ENCODE data around the gene FEV.

The FEV gene

DNA sequence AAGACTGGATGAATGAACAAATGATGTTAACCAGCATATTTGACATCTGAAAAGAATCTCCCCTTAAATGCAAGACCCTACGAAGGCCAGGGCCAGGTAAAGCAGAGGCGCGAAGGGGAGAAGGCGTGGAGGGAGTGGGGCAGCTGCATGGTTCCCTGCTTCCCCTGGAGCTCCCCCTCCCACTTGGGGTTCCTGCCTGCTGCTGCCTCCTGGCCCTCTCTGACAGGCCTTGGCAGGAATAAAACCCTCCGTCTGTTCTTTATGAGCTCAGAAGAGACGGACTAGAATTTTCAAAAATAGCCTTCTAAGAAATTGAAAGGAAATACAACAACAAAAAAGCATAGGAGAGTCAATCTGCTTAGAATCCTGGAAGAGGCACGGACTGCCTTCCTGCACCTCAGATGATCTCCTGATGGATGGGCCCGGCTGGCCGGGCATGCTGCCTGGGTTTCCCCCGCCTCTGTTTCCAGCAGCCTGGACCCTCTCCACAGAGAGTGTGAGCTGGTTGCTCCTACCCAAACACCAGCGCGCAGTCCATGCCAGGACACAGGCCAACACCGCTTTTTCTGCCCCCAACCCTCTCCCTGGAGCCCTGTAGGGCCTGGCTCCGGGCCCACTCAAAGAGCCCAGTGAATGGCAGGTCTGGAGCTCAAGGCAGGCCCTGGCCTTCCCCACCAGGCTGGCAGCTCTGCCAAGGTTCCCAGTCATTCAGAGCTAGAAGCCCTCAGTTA, 32.4 kb upstream of the FEV start:
- no peak for DNase-seq (ENCODE audit: low spot score)

DNA sequence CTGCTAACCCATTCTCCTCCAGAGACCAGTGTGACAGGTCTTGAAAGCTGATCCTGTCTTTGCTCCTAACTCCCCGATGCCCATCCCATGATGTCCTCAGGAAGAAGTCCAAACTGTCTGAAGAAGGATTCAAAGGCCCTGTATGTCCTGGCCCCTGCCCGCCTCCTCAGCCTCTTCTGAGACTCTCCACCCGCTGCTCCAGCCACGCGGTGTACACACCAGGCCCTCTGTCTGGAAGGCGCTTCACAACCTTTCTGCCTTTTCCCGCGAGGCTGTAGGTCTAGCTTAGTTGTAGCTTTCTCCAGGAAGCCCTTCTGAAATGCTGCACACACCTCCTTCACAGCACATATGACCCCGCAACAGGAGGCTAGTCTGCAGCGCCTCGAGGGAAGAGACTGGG, 31.7 kb upstream of the FEV start:
- DNase-seq (ENCODE audit: low spot score), result no peak

DNA sequence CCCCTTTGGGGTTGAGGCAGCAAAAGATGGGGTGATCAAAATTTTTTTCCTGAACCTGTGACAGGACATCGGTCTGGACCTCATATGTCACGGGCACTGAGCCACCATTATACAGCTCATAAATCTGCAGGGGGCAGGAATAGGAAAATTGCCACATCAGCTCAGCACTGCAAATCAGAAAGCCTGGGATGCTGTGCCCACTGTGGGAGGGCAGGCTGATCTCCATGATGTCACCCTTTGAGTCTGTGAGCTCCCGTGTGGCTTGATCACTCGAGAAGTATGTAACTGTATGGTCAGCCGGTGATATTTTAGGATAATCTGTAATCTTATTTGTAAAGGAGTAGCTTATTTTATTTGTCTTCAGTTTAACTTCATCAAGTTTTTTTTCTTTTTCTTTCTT, 25.9 kb upstream of the FEV start:
- DNase-seq (ENCODE audit: low spot score), result no peak

DNA sequence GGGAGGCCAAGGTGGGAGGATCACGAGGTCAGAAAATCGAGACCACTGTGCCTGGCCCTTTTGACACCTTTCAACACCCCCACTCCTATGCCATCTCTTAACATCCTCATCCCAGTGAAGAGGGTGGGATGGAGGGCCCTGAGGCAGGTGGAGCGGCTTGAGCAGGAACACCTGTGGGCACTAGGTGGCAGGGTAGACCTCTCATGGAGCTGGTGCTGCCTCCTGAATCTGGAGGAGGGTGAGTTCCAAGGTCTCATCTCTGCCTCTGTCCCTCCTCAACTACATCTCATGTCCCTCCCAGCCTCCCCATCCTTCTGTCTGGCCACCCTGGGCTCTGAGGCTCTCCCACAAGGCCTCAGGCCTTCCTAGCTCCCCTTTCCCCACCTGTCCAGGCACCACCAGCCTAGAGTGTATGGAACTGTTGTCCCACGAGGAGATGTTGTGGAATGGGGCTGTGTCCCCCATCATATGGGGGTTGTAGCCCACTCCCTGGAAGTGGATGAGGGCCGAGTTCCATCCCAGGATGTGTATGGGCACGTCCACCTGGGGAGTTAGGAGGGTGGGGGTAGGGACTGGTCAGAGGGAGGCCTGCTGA, 25.3 kb upstream of the FEV start:
- no peak for DNase-seq (ENCODE audit: low spot score)

DNA sequence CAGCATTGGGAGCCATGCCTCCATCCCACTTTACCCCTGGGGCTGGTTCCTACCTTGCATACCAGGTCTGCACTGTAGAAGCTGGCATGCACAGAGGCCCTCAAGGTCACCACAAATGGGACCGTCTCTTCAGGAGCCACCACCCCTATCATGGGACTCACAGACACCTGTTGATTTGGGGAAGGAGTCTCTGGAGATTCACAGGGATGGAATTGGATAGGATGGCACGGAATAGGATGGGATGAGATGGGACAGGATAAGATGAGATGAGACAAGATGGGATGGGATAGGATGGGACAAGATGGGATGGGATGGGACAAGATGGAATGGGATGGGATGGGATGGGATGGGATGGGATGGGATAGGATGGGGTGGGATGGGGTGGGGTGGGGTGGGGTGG, 24.3 kb upstream of the FEV start:
- DNase-seq (ENCODE audit: low spot score), result no peak

DNA sequence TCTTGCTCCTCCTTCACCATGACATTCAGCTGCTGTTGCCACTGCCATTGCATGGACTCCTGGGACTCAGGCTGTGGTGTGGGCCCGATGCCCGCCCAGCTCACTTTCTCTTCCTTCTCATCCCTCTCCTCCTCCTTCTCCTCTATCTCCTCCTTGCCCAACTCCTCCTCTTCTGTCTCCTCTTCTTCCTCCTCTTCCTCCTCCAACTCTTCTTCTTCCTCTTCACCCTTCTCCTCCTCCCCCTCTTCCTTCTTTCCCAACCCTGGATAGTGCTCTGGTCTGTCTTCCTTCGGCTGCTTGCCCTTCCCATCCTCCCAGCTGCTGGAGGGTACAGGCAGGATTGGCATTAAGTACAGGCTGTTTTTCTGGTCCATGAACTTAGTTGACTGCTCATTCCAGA, 19.0 kb upstream of the FEV start:
- no peak for DNase-seq (ENCODE audit: low spot score)

DNA sequence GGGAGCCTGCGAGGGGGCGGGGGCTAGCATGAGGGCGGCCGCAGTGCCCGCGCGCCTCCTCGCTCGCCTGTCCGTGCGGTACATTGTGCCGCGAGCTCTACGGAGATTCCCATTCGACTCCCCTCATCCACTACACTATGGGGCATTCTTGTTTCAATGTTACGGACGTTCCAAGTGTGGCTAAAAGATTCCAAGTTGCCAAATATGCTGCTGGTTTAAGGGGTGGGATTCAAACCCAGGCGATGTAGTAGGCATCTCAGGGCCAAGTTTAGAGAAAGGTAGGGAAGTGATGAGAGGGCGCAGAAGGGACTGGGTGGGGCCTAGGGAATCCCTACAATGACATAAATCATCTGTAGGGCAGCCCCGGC, 18.3 kb upstream of the FEV start:
- peak; percentile 67 for DNase-seq (ENCODE audit: low spot score)

DNA sequence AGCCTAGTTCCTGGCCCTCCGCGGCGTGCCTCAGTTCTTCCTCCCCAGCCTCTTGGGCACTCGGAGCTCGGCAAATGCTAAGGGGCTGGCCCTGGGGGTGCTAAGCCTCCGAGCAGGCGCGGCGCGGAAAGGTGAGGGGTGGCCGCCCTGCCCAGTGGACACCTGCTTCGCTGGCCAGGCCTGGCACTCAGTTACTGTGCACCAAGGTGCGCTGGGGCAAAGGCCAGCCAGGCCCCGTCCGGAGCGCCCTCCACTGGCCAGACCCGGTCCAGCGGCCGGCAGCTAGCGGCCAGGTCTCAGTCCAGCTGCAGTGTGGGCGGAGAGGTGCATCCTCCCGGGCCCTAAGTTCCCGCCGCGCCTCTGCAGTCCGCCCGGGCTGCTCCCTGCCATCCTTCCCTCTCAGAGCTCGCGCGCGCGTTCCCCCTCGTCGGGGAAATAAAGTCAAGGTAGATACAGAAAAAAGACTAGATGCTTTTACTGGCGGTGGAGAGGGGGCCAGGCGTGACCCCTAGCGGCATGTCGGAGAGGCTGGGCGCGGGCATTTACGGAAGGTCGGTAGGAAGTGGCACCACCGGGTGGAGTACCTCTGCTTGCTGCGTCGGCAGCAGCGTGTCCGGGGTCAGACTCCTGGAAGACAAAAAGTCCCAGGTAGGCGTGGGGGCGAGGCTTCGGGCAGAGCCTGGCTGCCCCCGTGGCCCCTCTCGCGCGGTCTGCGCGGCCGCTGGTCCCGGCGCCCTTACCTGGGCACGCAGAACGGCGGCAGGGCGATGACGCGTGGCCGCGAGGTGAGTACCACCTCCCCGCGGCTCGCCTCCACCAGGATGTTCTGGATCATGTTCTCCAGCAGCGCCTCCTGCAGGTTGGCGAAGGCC, 17.6 kb upstream of the FEV start:
- peak; percentile 56 for DNase-seq (ENCODE audit: low spot score)

DNA sequence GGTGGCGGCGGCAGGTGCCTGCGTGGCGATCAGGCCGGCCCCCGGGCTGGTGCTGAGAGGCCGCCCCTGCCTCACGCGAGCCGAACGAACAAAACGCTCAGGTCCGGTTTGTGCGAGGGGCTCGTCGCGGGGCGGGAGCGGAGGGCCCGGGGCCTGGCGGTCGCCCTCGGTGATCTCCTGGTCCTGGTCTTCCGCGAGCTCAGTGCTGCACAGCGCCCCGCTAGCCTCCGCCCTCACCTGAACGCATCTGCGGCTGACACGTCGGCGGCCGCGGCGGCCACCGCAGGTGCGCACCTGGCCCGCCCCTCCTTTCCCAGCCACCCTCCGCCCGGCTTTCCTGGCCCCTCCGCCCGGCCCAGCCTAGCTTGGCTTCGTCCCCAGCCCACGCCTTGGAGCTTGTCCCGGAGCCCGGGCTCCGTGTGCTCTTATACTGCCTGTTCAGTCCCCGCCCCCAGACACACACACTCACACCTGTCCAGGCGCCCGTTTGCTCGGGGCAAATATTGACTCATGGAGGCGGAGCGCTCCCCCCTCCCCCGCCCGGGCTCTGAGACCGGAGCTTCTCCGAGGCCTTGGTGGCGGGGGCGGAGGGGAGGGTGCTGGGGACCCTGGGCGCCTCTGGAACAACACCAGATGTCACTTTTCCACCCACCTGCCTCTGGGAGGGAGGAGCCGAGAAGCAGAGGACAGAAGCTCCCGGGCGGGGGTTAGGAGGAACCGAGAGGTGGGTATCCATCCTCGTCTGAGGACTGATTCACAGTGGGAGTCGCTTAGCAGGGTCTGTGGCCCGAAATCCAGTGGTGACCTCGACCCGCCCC, 16.8 kb upstream of the FEV start:
- DNase-seq (ENCODE audit: low spot score), result no peak

DNA sequence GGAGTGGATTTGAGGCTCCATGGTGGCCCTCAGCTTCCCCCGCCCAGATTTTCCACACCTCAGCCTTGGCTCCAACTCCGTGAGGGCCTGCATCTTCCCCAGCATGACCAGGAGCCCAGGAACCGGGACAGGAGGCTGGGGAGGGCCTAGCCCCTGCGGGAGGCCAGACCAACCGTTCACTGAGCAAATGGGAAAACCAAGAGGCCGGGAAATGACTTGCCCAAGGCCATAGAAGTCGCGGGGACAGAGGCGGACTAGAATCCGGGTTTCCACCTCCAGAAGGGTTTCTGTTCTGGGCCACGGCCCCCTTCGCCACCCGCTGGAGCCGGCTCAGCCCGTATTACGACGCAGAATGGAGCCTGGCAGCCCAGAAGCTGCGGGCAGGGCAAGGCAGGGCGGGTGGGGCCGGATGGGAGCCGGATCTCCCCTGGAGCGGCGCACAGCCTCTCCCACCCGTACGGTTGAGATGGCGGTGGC, 16.2 kb upstream of the FEV start:
- DNase-seq (ENCODE audit: low spot score), result no peak

DNA sequence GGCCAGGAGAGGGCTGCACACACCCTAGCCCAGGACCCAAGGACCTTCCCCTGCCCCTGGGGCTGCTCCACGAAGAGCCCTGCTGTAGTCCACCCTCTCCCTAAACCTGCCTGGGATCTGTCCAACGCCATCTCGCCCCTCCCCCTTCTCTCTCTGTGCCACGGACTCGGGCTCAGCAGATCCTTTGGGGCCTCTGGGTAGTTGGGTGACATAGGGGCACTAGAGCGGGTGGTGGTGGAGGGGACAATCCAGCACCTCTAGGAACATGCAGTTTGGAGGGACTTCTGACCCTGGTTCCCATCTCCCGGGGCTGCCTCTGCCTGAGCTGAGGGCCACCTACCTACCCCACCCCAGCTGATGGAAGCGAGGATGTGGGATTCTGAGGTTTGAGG, 15.6 kb upstream of the FEV start:
- no peak for DNase-seq (ENCODE audit: low spot score)

DNA sequence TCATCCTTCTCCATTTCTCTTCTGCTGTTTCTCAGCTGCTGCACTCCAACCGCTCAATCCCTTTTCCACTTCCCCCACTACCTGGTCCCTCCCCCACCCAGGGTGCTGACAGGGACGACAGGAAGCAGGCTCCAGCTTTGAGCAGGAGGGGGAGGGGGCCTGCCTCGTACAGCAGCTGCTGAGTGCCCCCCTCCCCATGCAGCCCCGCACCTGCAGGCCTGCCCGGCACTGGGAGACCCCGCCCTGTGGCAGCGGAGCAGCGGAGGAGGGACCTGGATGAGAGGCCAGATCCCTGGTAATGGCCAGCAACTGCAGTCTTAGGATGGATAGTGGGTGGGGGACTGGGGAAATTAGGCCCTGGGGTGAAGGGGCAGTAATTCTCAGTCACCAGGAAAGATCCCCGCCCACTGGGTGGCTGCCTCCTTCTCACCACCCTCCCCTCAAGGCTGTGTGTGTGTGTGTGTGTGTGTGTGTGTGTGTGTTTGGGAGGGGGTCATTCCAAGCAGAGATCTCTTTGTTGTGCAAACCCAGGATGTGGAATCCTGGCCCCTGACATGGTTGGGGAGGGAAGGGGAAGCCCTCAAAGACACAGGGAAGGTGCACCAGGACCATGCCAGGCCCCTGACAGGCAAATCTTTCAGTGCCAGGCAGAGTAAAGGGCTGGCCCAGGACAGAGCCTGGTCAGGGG, 15.0 kb upstream of the FEV start:
- DNase-seq (ENCODE audit: low spot score), result no peak

DNA sequence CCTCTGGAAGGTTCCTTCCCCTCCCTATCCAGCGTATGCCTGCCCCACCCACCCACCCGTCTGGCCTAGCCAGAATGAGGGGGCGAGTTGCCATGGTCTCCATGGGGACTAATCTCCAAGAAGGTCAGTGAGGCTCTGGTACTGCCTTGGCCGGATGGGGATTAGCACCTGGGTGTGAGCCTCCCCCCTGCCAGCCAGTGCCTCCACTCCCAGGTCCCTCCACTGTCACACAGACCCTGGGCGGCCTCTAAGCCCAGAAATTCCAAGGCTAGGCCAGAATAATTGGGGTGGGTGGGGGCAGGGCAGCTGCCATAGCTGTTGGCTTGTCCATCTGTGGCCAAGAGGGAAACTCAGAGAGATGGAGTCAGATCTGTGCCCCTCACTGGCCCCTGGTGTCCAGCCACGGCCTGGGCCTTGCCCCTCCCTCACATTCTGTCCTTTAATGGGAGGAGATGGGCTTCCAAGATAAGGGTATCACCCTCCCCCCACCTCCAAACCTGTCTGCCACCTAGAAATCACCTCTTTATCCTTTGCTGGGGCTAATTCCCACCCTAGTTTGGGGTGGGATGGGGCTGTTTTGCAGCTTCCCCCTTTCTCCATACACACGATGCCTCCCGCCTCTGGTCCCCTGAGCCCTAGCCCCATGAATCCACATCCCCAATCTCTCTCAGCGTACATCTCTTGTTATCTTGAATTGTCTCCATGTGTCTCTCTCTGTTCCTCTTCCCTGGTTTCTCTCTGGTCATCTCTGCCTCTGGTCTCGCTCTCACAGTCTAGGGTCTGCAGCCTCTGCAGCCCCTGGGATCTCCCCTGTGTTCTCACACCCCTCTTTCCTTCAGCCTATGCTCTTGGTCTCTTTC, 14.3 kb upstream of the FEV start:
- DNase-seq (ENCODE audit: low spot score), result no peak

DNA sequence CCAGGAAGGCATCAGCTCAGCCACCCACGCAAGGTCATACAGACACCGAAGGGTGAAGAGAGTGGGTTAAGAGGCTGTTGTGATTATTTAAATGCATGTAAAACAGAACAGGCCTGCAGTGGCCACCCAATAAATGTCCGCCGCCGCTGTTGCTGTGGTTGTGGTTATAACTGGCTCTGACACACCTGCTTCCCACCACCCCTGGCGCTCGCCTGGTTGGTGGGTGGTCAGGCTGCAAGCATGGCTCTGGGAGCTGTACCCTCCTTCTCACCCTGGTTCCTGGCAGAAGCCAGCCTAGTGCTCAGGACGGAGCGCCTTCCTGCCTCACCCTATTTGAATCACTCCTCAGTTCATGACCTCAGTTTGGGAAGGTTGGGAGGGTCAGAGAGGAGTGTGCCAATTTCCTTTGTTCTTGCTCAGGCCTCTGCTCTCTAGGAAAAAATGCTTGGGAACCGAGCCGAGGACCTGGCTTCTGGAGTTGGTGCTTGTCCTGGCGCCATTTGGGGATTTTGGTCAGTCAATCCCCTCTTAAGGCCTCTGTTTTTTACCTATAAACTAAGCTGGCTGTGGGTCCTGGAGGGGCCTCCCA, 13.5 kb upstream of the FEV start:
- DNase-seq (ENCODE audit: low spot score), result no peak

DNA sequence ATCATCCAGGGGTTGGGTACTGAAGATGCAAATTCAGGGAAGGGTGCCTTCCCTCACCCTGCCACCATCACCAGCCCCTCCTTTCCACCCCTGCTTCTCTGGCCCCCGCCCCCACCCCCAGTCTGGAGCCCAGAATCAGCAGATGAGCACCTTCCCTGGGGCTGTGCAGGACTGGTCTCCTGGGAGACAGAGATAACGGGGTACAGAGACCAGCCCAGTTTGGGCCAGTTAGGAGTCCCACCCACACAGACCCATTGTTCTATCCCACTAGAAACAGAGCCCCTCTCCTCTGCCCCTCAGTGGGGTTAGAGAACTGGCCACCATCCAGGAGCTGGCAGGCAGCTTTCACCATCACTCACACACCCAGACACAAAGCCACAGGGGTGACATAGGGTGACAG, 12.7 kb upstream of the FEV start:
- no peak for DNase-seq (ENCODE audit: low spot score)

DNA sequence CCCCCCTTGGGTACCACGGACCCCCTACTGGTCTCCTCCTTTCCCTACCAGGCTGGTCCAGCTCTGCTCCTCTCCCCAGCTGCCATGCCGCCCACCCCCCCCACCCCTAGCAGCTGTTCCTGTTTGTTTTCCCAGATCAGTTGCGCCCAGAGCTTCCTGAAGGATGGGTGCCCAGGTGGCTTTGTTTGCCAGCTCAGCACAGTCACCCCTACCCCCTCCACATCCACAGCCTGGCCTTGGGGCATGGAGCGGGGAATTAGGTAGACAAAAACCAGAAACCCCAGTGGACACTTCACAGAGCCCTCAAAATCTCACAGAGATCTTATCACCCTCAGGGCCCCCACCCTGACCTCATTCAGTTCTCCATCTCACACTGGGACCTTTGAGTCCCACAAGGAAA, 12.0 kb upstream of the FEV start:
- DNase-seq (ENCODE audit: low spot score), result no peak

DNA sequence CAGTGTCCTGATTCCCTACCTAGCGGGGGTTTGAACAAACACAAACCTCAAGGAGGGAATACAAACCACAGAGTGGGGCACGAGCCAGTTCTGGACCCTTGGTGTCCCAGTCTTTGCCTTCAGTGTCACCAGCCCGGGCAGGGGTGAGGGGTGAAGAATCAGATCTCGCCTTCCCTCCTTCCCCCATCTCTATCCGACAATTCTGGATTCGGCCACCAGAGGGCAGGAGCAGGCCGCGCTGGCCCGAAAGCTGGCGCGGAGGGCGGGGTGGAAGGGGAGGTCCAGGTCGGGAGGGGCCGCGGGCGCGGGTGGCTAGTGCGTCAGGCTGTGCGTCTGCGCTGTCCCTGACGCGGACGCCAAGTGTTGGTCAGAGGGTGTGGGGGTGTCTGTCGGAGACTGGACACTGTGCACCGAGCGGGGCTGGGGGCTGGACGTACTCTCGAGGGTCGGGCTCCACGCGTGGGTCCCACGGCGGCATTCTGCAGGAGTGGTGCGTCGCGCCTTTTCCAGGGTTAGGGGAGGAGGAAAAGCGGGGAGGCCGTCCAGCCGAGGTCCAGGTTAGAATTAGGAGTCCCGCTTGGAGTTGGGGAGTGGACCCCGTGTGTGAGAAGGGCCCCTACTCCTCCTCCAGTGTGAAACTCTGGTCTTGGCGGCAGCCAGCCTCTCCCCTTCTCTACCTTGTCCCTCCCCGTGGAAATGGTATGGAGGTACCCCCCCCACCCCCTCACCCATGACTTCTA, 11.2 kb upstream of the FEV start:
- DNase-seq (ENCODE audit: low spot score), result peak; percentile 99

DNA sequence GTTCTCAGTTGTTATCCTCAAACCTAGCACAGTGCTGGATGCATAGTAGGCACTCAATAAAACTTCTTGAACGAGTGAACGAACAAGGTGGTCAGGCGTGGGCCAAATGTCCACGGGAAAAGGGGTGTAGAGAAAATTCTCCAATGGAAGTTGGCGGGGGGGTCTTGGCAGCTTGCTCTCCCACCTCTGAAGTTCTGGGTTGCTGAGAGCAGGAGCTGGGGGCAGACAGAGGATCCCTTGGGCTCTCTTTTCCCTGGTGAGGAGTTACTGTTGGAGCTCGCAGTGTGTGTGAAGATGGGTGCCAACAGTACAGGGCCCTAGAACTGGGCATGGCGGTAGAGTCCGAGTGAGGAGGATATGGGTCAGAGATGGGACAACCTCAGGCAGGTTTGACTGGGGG, 10.6 kb upstream of the FEV start:
- DNase-seq (ENCODE audit: low spot score), result no peak
